ENCODE results near the gene TSFM. TPM values are rescaled to one million over a fixed set of nuclear protein-coding genes. Genes with fewer than 3 reads are reported as not detected.

Gene TSFM
- total and polyA plus RNA-seq, 2 of the 13 experiments (the other 11 are each of a cell fraction or from before 2014, with no cell fraction given), result 29.8 to 68.3 TPM

GRCh38 chr12:57755454-57756372, 26.9 kb upstream of the TSFM start (continued):
- no peak for TF ChIP-seq TCF12 (IDR thresholded peaks at IDR 0.05)
- TF ChIP-seq TCF12 (CRISPR knock-in tag; IDR thresholded peaks at IDR 0.05), result 0 out of 2 replicates have a peak, but pooled peaks have one; percentile 56
- TF ChIP-seq ZNF333 (CRISPR knock-in tag; IDR thresholded peaks at IDR 0.05; ENCODE audit: borderline replicate concordance), result peak; percentile 70; the same call in 1 of the 2 replicates
- no peak for TF ChIP-seq SMAD9 (CRISPR knock-in tag; IDR thresholded peaks at IDR 0.05)
- TF ChIP-seq DMAP1 (CRISPR knock-in tag; IDR thresholded peaks at IDR 0.05), result peak; percentile 73
- TF ChIP-seq, protein P1, sequence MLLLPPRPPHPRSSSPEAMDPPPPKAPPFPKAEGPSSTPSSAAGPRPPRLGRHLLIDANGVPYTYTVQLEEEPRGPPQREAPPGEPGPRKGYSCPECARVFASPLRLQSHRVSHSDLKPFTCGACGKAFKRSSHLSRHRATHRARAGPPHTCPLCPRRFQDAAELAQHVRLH (CRISPR knock-in tag; IDR thresholded peaks at IDR 0.05; ENCODE audit: borderline replicate concordance, low read depth), result no peak
- TF ChIP-seq IKZF5 (CRISPR knock-in tag; IDR thresholded peaks at IDR 0.05), result peak; percentile 60
- no peak for TF ChIP-seq ZC3H4 (CRISPR knock-in tag; IDR thresholded peaks at IDR 0.05; ENCODE audit: borderline replicate concordance)
- TF ChIP-seq ZIK1 (CRISPR knock-in tag; IDR thresholded peaks at IDR 0.05; ENCODE audit: borderline replicate concordance, low read depth), result peak; percentile 55; the same call in 1 of the 2 replicates
- peak; percentile 80 for TF ChIP-seq UBTF (CRISPR knock-in tag; IDR thresholded peaks at IDR 0.05)
- TF ChIP-seq KDM2A (CRISPR knock-in tag; IDR thresholded peaks at IDR 0.05; ENCODE audit: borderline replicate concordance, low read depth), result peak; percentile 31; the same call in 1 of the 2 replicates
- no peak for TF ChIP-seq ATF1 (CRISPR knock-in tag; IDR thresholded peaks at IDR 0.05)
- TF ChIP-seq FOSL2 (CRISPR knock-in tag; IDR thresholded peaks at IDR 0.05), result 0 out of 2 replicates have a peak, but pooled peaks have one; percentile 12
- TF ChIP-seq, protein P2, sequence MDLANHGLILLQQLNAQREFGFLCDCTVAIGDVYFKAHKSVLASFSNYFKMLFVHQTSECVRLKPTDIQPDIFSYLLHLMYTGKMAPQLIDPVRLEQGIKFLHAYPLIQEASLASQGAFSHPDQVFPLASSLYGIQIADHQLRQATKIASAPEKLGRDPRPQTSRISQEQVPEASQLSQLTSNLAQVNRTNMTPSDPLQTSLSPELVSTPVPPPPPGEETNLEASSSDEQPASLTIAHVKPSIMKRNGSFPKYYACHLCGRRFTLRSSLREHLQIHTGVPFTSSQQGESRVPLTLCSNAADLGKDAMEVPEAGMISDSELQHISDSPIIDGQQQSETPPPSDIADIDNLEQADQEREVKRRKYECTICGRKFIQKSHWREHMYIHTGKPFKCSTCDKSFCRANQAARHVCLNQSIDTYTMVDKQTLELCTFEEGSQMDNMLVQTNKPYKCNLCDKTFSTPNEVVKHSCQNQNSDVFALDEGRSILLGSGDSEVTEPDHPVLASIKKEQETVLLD (CRISPR knock-in tag; IDR thresholded peaks at IDR 0.05; ENCODE audit: low read depth), result 0 out of 2 replicates have a peak, but pooled peaks have one; percentile 6
- no peak for TF ChIP-seq LCORL (IDR thresholded peaks at IDR 0.05)
- TF ChIP-seq LCORL (CRISPR knock-in tag; IDR thresholded peaks at IDR 0.05), result peak; percentile 45; the same call in 1 of the 2 replicates
- peak; percentile 66; the same call in 1 of the 2 replicates for TF ChIP-seq SPEN (CRISPR knock-in tag; IDR thresholded peaks at IDR 0.05; ENCODE audit: low read depth)
- 0 out of 2 replicates have a peak, but pooled peaks have one; percentile 42 for TF ChIP-seq EED (CRISPR knock-in tag; IDR thresholded peaks at IDR 0.05)
- peak; percentile 66 for TF ChIP-seq ZNF687 (CRISPR knock-in tag; IDR thresholded peaks at IDR 0.05)
- TF ChIP-seq PHF21A (CRISPR knock-in tag; IDR thresholded peaks at IDR 0.05), result peak; percentile 56; the same call in 1 of the 2 replicates
